ENCODE results near the gene MAP1S.

Gene MAP1S

GRCh38 chr19:17718947-17719711 is at the start of gene MAP1S:
MAP1S (plus strand) TSS chr19:17719480; CDS start chr19:17719503, 23 bp downstream.
- peak; percentile 42 for DNase-seq (ENCODE audit: low read depth)

- DNase-seq (ENCODE audit: low read depth): no peak
Observed at GRCh38 chr19:17671906-17672305, 47.4 kb upstream of the MAP1S start.

- DNase-seq (ENCODE audit: low read depth): no peak
Observed at GRCh38 chr19:17673937-17674799, 45.1 kb upstream of the MAP1S start.

- DNase-seq (ENCODE audit: low read depth): no peak
Observed at GRCh38 chr19:17676295-17676694, 43.0 kb upstream of the MAP1S start.

- DNase-seq (ENCODE audit: low read depth): no peak
Observed at GRCh38 chr19:17677002-17677401, 42.3 kb upstream of the MAP1S start.

GRCh38 chr19:17678836-17679235 is 40.4 kb upstream of the MAP1S start:
- no peak for DNase-seq (ENCODE audit: low read depth)

GRCh38 chr19:17679526-17680229 is 39.6 kb upstream of the MAP1S start:
- DNase-seq (ENCODE audit: low read depth): no peak

- DNase-seq (ENCODE audit: low read depth): peak; percentile 21
Observed at GRCh38 chr19:17680230-17680722, 39.0 kb upstream of the MAP1S start.

GRCh38 chr19:17681505-17682125 is 37.7 kb upstream of the MAP1S start:
- peak; percentile 24 for DNase-seq (ENCODE audit: low read depth)

GRCh38 chr19:17682273-17682672 is 37.0 kb upstream of the MAP1S start:
- DNase-seq (ENCODE audit: low read depth): no peak

GRCh38 chr19:17683078-17683477 is 36.2 kb upstream of the MAP1S start:
- no peak for DNase-seq (ENCODE audit: low read depth)

GRCh38 chr19:17684256-17684655 is 35.0 kb upstream of the MAP1S start:
- no peak for DNase-seq (ENCODE audit: low read depth)

GRCh38 chr19:17685451-17686022 is 33.7 kb upstream of the MAP1S start:
- no peak for DNase-seq (ENCODE audit: low read depth)

- no peak for DNase-seq (ENCODE audit: low read depth)
Observed at GRCh38 chr19:17686023-17686521, 33.2 kb upstream of the MAP1S start.

- no peak for DNase-seq (ENCODE audit: low read depth)
Observed at GRCh38 chr19:17686592-17687024, 32.7 kb upstream of the MAP1S start.

GRCh38 chr19:17687141-17687856 is 32.0 kb upstream of the MAP1S start:
- no peak for DNase-seq (ENCODE audit: low read depth)

GRCh38 chr19:17687857-17688784 is 31.2 kb upstream of the MAP1S start, which contains the start of gene UNC13A:
UNC13A (minus strand) TSS chr19:17688354; CDS start chr19:17688199, 155 bp downstream.
- no peak for DNase-seq (ENCODE audit: low read depth)

- DNase-seq (ENCODE audit: low read depth): no peak
Observed at GRCh38 chr19:17688853-17689595, 30.3 kb upstream of the MAP1S start.

GRCh38 chr19:17692566-17692965 is 26.7 kb upstream of the MAP1S start:
- DNase-seq (ENCODE audit: low read depth): no peak
